OCI-LY1 (cell line): ENCODE data around the gene BDKRB1.

ENCODE experiments used
- CTCF ChIP-seq: fragments of 200-600 bp; sonication (generic), shearing (Covaris generic); IDR thresholded peaks from 2 replicates; pipeline ENCODE4 v1.5.1; 2017; ENCODE audit warnings: mild to moderate bottlenecking, antibody characterized with exemption, low read length, moderate library complexity, mixed read lengths
- EZH2 ChIP-seq: fragments of 200-600 bp; sonication (generic), shearing (Covaris generic); IDR thresholded peaks from 2 replicates; pipeline ENCODE4 v1.8.0; 2017; ENCODE audit warnings: borderline replicate concordance, mixed run types, mild to moderate bottlenecking, antibody characterized with exemption, low read length, moderate library complexity, mixed read lengths

- TF ChIP-seq CTCF: no peak
- no peak for TF ChIP-seq EZH2
These were observed 4.3 kb upstream of the BDKRB1 start for GRCh38 chr14:96251656-96252155.
